Nephron (organoid): ENCODE measurements around the gene PHF1.
A peak's percentile ranks its signal among the peaks of the same experiment; 100 is the strongest.

Experiments
- H3K27ac Mint-ChIP-seq, 3 experiments: 2 replicates each; pipeline ENCODE4 v1.8.0; 2020; ENCODE audit warnings: mixed read lengths in 3 of 3, mild to moderate bottlenecking in 2 of 3, moderate library complexity in 1 of 3
- H3K27me3 Mint-ChIP-seq: 2 replicates; pipeline ENCODE4 v1.8.0; 2021; ENCODE audit warnings: low read depth, mild to moderate bottlenecking, moderate library complexity, mixed read lengths
- H3K36me3 Mint-ChIP-seq: 2 replicates; pipeline ENCODE4 v1.8.0; 2020; ENCODE audit warnings: low read depth, mixed read lengths
- H3K4me1 Mint-ChIP-seq: 2 replicates; pipeline ENCODE4 v1.8.0; 2020; ENCODE audit warnings: mixed read lengths
- H3K4me3 Mint-ChIP-seq, 3 experiments: 2 replicates each; pipeline ENCODE4 v1.8.0; 2020; ENCODE audit warnings: mild to moderate bottlenecking in 3 of 3, mixed read lengths in 3 of 3, moderate library complexity in 2 of 3
- H3K9me3 Mint-ChIP-seq: 2 replicates; pipeline ENCODE4 v1.8.0; 2020; ENCODE audit warnings: mixed read lengths
- CTCF ChIP-seq, 3 experiments: fragments of 200-600 bp; sonication (generic); IDR thresholded peaks; one replicate each; pipeline ENCODE4 v1.5.0; 2021; ENCODE audit warnings: antibody characterized with exemption in 3 of 3; ENCODE audit not compliant: unreplicated experiment in 3 of 3

The PHF1 gene

DNA sequence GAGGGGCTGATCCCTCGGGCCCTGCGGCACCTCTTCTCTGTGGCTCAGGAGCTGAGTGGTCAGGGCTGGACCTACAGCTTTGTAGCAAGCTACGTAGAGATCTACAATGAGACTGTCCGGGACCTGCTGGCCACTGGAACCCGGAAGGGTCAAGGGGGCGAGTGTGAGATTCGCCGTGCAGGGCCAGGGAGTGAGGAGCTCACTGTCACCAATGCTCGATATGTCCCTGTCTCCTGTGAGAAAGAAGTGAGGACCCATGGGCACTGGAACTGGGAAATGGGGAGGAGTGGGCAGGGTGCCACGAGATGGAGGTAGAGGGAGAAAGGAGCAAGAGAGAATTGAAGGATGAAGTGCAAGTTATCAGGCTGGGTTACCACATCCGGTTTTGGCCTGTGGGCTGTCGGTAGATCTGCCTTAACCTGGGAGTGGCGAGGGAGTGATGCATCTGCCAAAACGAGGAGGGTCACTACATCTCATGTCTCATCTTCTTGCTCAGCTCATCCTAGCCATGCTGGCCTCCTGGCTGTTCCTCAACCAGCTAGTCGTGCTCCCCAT, 5.4 kb upstream of the PHF1 start:
- Mint-ChIP-seq H3K4me3 (no peak overlapping the region), H3K4me1 (peaks cover 4% of the 10 kb centered on the region), H3K9me3 (no peaks in the 10 kb centered on the region), H3K27ac (no peak overlapping the region), H3K27me3 (no peaks in the 10 kb centered on the region), H3K36me3 (peaks cover 41% of the 10 kb centered on the region)
- TF ChIP-seq CTCF (IDR thresholded peaks at IDR 0.05; ENCODE audit: unreplicated experiment in 3 of 3): no peak

GRCh38 chr6:33406126-33406525, 4.7 kb upstream of the PHF1 start:
- no peak for TF ChIP-seq CTCF (IDR thresholded peaks at IDR 0.05; ENCODE audit: unreplicated experiment in 3 of 3)
- Mint-ChIP-seq H3K27me3 (no peaks in the 10 kb centered on the region), H3K27ac (no peak overlapping the region), H3K4me1 (peaks cover 4% of the 10 kb centered on the region), H3K4me3 (no peak overlapping the region), H3K9me3 (no peaks in the 10 kb centered on the region), H3K36me3 (peaks cover 38% of the 10 kb centered on the region)

- TF ChIP-seq CTCF (IDR thresholded peaks at IDR 0.05; ENCODE audit: unreplicated experiment in 3 of 3): peak in 2 of 3 experiments; percentile 18 to 47
- Mint-ChIP-seq H3K4me3 (no peak overlapping the region), H3K4me1 (peaks cover 12% of the 10 kb centered on the region), H3K36me3 (peaks cover 38% of the 10 kb centered on the region), H3K9me3 (no peaks in the 10 kb centered on the region), H3K27me3 (no peaks in the 10 kb centered on the region), H3K27ac (peak overlapping the region; percentile 31 to 68 (median 50))
These were observed 3.6 kb upstream of the PHF1 start for GRCh38 chr6:33407132-33407718.

DNA sequence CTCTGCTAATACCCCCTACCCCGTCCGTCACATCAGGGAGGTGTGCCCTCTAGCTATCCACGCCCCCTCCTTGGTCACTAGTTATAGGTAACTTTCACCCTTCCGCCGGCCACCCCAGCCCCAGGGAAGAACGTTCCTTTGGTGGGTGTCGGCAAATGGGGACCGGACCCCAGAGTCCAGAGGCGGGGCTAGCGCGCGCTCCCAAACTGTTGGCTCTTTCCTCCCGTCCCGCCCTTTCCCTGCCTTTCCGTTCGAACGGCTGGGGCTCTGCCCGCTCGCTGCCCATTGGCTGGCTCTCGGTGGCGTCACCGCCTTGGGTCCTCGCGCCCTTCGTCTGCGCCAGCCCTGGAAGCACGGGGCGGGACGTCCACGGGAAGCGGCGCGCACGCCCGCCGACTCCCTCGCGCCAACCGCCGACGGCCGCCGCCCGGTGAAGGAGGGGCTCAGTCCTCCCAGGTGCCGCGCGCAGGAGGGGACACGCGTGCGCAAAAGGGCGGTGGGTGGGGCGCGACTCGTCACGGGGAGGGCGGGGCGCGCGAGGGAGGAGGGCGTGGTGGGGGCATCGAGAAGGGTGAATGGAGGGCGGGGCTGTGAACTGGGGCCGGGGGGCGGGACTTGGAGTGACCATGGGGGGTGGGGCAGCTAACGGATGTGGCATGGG, 634 bp upstream of the PHF1 start:
- Mint-ChIP-seq H3K4me3 (peak overlapping the region; percentile 91 to 94 (median 91)), H3K27me3 (no peaks in the 10 kb centered on the region), H3K4me1 (peaks cover 18% of the 10 kb centered on the region), H3K9me3 (no peaks in the 10 kb centered on the region), H3K27ac (peak overlapping the region; percentile 95 to 99 (median 96)), H3K36me3 (peaks cover 36% of the 10 kb centered on the region)
- no peak for TF ChIP-seq CTCF (IDR thresholded peaks at IDR 0.05; ENCODE audit: unreplicated experiment in 3 of 3)

DNA sequence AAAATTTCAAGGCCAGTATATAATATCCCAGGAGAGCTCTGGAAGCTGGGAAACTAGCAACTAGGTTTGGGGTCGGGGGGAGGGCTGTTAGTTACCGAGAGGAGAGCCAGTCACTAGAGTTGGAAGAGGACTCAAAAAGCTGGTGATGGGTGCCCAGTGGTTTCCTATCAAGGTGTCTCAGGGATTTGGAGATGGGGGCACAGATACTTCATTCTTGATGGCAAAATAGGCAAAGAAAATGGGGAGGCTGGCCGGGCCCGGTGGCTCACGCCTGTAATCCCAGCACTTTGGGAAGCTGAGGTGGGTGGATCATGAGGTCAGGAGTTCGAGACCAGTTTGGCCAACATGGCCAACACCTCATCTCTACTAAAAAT, 805 bp downstream of the PHF1 start:
- TF ChIP-seq CTCF (IDR thresholded peaks at IDR 0.05; ENCODE audit: unreplicated experiment in 3 of 3): no peak
- H3K4me3 Mint-ChIP-seq: peak overlapping the region; percentile 75 to 88 (median 85)
- no peaks in the 10 kb centered on the region for H3K27me3 Mint-ChIP-seq
- H3K27ac Mint-ChIP-seq: peak overlapping the region; percentile 76 to 86 (median 82)
- H3K36me3 Mint-ChIP-seq: peaks cover 35% of the 10 kb centered on the region
- H3K9me3 Mint-ChIP-seq: no peaks in the 10 kb centered on the region
- H3K4me1 Mint-ChIP-seq: peaks cover 31% of the 10 kb centered on the region
